Testis (tissue), 2 donors: Measurements from ENCODE around the gene HTR7.

ENCODE experiments used
- CTCF ChIP-seq, 3 experiments: fragments of 450-650 bp in 2 of 3; fragments of 200-600 bp in 1 of 3; sonication (generic) in 1 of 3; IDR thresholded peaks; one replicate each; pipeline ENCODE4 v1.5.1; 2016 to 2019; ENCODE audit warnings: antibody characterized with exemption in 3 of 3, mild to moderate bottlenecking in 2 of 3, moderate library complexity in 1 of 3
- POLR2A ChIP-seq: fragments of 450-650 bp; IDR thresholded peaks from one replicate; pipeline ENCODE4 v1.6.1; 2017; ENCODE audit warnings: antibody characterized with exemption, mild to moderate bottlenecking, moderate library complexity

GRCh38 chr10:90723416-90724068, 134.3 kb downstream of the HTR7 start:
- TF ChIP-seq CTCF (IDR thresholded peaks at IDR 0.05) (no peak), POLR2A (no peak)
